Hepatocyte (in vitro differentiated cells): ENCODE results near the gene C1GALT1C1L. TPM values are rescaled to one million over a fixed set of nuclear protein-coding genes. Genes with fewer than 3 reads are reported as not detected.

Experiments used
- DNase-seq: peaks from one replicate; pipeline ENCODE4 v3.0.0-alpha.2; 2016; ENCODE audit warnings: low spot score
- H2AFZ ChIP-seq: fragments of 200-600 bp; sonication (generic); 2 replicates; pipeline ENCODE4 v1.6.0; 2016; ENCODE audit warnings: antibody characterized with exemption, mild to moderate bottlenecking
- H3K27ac ChIP-seq: fragments of 200-600 bp; sonication (generic); 2 replicates; pipeline ENCODE4 v1.5.1; 2016; ENCODE audit warnings: mild to moderate bottlenecking
- H3K27me3 ChIP-seq: fragments of 200-600 bp; sonication (generic); 2 replicates; pipeline ENCODE4 v1.6.1; 2016
- H3K36me3 ChIP-seq: fragments of 200-600 bp; sonication (generic); replicated peaks from 2 replicates; pipeline ENCODE4 v1.5.1; 2016; ENCODE audit warnings: low read depth; ENCODE audit not compliant: insufficient read depth
- H3K4me1 ChIP-seq: fragments of 200-600 bp; sonication (generic); 2 replicates; pipeline ENCODE4 v1.5.1; 2016; ENCODE audit warnings: mild to moderate bottlenecking, moderate library complexity; ENCODE audit not compliant: insufficient read depth
- H3K4me2 ChIP-seq: fragments of 200-600 bp; sonication (generic); 2 replicates; pipeline ENCODE4 v1.6.0; 2016
- H3K4me3 ChIP-seq: fragments of 200-600 bp; sonication (generic); 2 replicates; pipeline ENCODE4 v1.5.1; 2016; ENCODE audit warnings: mild to moderate bottlenecking
- H3K79me2 ChIP-seq: fragments of 200-600 bp; sonication (generic); 2 replicates; pipeline ENCODE4 v1.6.0; 2017; ENCODE audit warnings: mild to moderate bottlenecking
- H3K9me2 ChIP-seq: fragments of 200-600 bp; sonication (generic); replicated peaks from 2 replicates; pipeline ENCODE4 v1.6.0; 2017; ENCODE audit warnings: mild to moderate bottlenecking; ENCODE audit not compliant: insufficient read depth
- H3K9me3 ChIP-seq: fragments of 200-600 bp; sonication (generic); 2 replicates; pipeline ENCODE4 v1.5.1; 2016; ENCODE audit warnings: low read depth, mild to moderate bottlenecking
- H4K20me1 ChIP-seq: fragments of 200-600 bp; sonication (generic); 2 replicates; pipeline ENCODE4 v1.6.0; 2016; ENCODE audit warnings: mild to moderate bottlenecking; ENCODE audit not compliant: insufficient read depth, poor library complexity, severe bottlenecking
- EZH2 ChIP-seq: fragments of 200-600 bp; sonication (generic); IDR thresholded peaks from 2 replicates; pipeline ENCODE4 v1.6.1; 2016; ENCODE audit warnings: antibody characterized with exemption, mild to moderate bottlenecking, borderline replicate concordance
- EZH2phosphoT487 ChIP-seq: fragments of 200-600 bp; sonication (generic); IDR thresholded peaks from one replicate; pipeline ENCODE4 v1.6.1; 2018; ENCODE audit warnings: antibody characterized with exemption, mild to moderate bottlenecking, low read depth, moderate library complexity; ENCODE audit not compliant: unreplicated experiment, severe bottlenecking
- WGBS: methylation state at CpG from one replicate; pipeline ENCODE4 v1.1.6; 2016; ENCODE audit warnings: low lambda C conversion rate; ENCODE audit errors: missing lambda C conversion rate; 5-methylcytosine and 5-hydroxymethylcytosine counted together
- polyA plus RNA-seq: library from polyadenylated mRNA; unstranded; fragments of >200 nt; fragmentation: Nextera tagmentation; extraction: Ambion mirVana; gene quantifications from 2 replicates; pipeline ENCODE4 v1.2.1, GENCODE V29; 2016
- total RNA-seq: library from RNA; depleted of rRNA; stranded (reverse); fragments of >200 nt; gene quantifications from 2 replicates; pipeline ENCODE4 v1.2.3, GENCODE V29; 2014
- TF ChIP-seq, protein P1 (sequence below): fragments of 200-600 bp; sonication (generic); IDR thresholded peaks from 2 replicates; pipeline ENCODE4 v1.5.1; 2016; ENCODE audit warnings: antibody characterized with exemption, mild to moderate bottlenecking; ENCODE audit not compliant: poor library complexity

Gene C1GALT1C1L
- total and polyA plus RNA-seq, 2 experiments from 2014 or later, result 0.30 TPM; not detected in 1

GRCh38 chr2:43675646-43676321 is 445 bp downstream of the C1GALT1C1L start:
- Histone ChIP-seq H3K9me3 (no peaks in the 10 kb centered on the region), H2AFZ (no peak overlapping the region), H3K36me3 (no peaks in the 10 kb centered on the region), H4K20me1 (no peaks in the 10 kb centered on the region), H3K4me1 (no peaks in the 10 kb centered on the region), H3K27me3 (no peaks in the 10 kb centered on the region), H3K9me2 (no peaks in the 10 kb centered on the region), H3K4me3 (no peak overlapping the region), H3K4me2 (peak overlapping the region; percentile 54), H3K79me2 (no peaks in the 10 kb centered on the region), H3K27ac (no peak overlapping the region)
- DNase-seq, result no peak
- no peak for TF ChIP-seq EZH2phosphoT487
- TF ChIP-seq, protein P1, sequence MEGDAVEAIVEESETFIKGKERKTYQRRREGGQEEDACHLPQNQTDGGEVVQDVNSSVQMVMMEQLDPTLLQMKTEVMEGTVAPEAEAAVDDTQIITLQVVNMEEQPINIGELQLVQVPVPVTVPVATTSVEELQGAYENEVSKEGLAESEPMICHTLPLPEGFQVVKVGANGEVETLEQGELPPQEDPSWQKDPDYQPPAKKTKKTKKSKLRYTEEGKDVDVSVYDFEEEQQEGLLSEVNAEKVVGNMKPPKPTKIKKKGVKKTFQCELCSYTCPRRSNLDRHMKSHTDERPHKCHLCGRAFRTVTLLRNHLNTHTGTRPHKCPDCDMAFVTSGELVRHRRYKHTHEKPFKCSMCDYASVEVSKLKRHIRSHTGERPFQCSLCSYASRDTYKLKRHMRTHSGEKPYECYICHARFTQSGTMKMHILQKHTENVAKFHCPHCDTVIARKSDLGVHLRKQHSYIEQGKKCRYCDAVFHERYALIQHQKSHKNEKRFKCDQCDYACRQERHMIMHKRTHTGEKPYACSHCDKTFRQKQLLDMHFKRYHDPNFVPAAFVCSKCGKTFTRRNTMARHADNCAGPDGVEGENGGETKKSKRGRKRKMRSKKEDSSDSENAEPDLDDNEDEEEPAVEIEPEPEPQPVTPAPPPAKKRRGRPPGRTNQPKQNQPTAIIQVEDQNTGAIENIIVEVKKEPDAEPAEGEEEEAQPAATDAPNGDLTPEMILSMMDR, result no peak
- no peak for TF ChIP-seq EZH2
- 92% methylated on average over 14 of the region's 14 CpGs for WGBS

GRCh38 chr2:43657241-43657640 is 19.0 kb downstream of the C1GALT1C1L start:
- TF ChIP-seq EZH2 (no peak), EZH2phosphoT487 (no peak)
- TF ChIP-seq, protein P1, result no peak

GRCh38 chr2:43653506-43653905 is 22.7 kb downstream of the C1GALT1C1L start:
- Histone ChIP-seq H4K20me1 (no peaks in the 10 kb centered on the region), H3K4me3 (no peak overlapping the region), H3K9me3 (no peaks in the 10 kb centered on the region), H3K27me3 (no peaks in the 10 kb centered on the region), H3K4me1 (no peaks in the 10 kb centered on the region), H3K27ac (no peak overlapping the region), H3K79me2 (no peaks in the 10 kb centered on the region), H2AFZ (no peak overlapping the region), H3K9me2 (no peaks in the 10 kb centered on the region), H3K36me3 (no peaks in the 10 kb centered on the region), H3K4me2 (no peak overlapping the region)
- TF ChIP-seq EZH2, result no peak
- TF ChIP-seq, protein P1, result no peak
- TF ChIP-seq EZH2phosphoT487, result no peak
- WGBS, result 93% methylated on average over 2 of the region's 2 CpGs
- no peak for DNase-seq

More at GRCh38 chr2:43657241-43657640, 19.0 kb downstream of the C1GALT1C1L start:
- Histone ChIP-seq H3K4me3 (no peak overlapping the region), H3K36me3 (no peaks in the 10 kb centered on the region), H3K4me1 (no peaks in the 10 kb centered on the region), H3K9me3 (no peaks in the 10 kb centered on the region), H3K4me2 (no peak overlapping the region), H3K27ac (no peak overlapping the region), H3K9me2 (no peaks in the 10 kb centered on the region), H2AFZ (no peak overlapping the region), H3K27me3 (no peaks in the 10 kb centered on the region), H3K79me2 (no peaks in the 10 kb centered on the region), H4K20me1 (no peaks in the 10 kb centered on the region)
- no peak for DNase-seq
- WGBS, result 96% methylated on average over 3 of the region's 3 CpGs
